ENCODE results near the gene LSP1. TPM values are rescaled to one million over a fixed set of nuclear protein-coding genes. Genes with fewer than 3 reads are reported as not detected.

Gene LSP1
- total RNA-seq, 3 donors from 2014 or later: 21.4 to 36.0 (median 23.6) TPM

- no peak for DNase-seq (ENCODE audit: low spot score in 2 of 2)
- no peak overlapping the region for H3K4me3 ChIP-seq
- intact Hi-C loops (cut with DNase I; ENCODE audit: low total_unique reads): loop anchor here (1.0 to 10.0 kb wide), 2 partner anchors 20 to 315 kb away; no protein-coding TSS in a partner anchor
These were observed 12.7 kb upstream of the LSP1 start for GRCh38 chr11:1839924-1840779.

GRCh38 chr11:1840780-1841480 is 12.0 kb upstream of the LSP1 start:
- DNase-seq (ENCODE audit: low spot score in 2 of 2): no peak
- Histone ChIP-seq H3K27ac (no peak overlapping the region), H3K4me3 (no peak overlapping the region), H3K4me1 (no peaks in the 10 kb centered on the region), H3K27me3 (no peaks in the 10 kb centered on the region), H3K9me3 (no peaks in the 10 kb centered on the region), H3K36me3 (no peaks in the 10 kb centered on the region)
- TF ChIP-seq POLR2AphosphoS5 (IDR thresholded peaks at IDR 0.05): no peak
- TF ChIP-seq, protein P1, sequence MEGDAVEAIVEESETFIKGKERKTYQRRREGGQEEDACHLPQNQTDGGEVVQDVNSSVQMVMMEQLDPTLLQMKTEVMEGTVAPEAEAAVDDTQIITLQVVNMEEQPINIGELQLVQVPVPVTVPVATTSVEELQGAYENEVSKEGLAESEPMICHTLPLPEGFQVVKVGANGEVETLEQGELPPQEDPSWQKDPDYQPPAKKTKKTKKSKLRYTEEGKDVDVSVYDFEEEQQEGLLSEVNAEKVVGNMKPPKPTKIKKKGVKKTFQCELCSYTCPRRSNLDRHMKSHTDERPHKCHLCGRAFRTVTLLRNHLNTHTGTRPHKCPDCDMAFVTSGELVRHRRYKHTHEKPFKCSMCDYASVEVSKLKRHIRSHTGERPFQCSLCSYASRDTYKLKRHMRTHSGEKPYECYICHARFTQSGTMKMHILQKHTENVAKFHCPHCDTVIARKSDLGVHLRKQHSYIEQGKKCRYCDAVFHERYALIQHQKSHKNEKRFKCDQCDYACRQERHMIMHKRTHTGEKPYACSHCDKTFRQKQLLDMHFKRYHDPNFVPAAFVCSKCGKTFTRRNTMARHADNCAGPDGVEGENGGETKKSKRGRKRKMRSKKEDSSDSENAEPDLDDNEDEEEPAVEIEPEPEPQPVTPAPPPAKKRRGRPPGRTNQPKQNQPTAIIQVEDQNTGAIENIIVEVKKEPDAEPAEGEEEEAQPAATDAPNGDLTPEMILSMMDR (IDR thresholded peaks at IDR 0.05): no peak
- TF ChIP-seq POLR2A (IDR thresholded peaks at IDR 0.05): no peak
- intact Hi-C loops (cut with DNase I; ENCODE audit: low total_unique reads): no loop called here

More at GRCh38 chr11:1839924-1840779, 12.7 kb upstream of the LSP1 start:
- H3K36me3 ChIP-seq: no peaks in the 10 kb centered on the region
- H3K4me1 ChIP-seq: no peaks in the 10 kb centered on the region
- H3K27ac ChIP-seq: no peak overlapping the region
- H3K9me3 ChIP-seq: no peaks in the 10 kb centered on the region
- no peaks in the 10 kb centered on the region for H3K27me3 ChIP-seq
- TF ChIP-seq, protein P1 (IDR thresholded peaks at IDR 0.05): no peak
- TF ChIP-seq POLR2A (IDR thresholded peaks at IDR 0.05) (no peak), POLR2AphosphoS5 (IDR thresholded peaks at IDR 0.05) (no peak)

GRCh38 chr11:1841511-1842148 is 11.3 kb upstream of the LSP1 start:
- intact Hi-C loops (cut with DNase I; ENCODE audit: low total_unique reads): no loop called here
- DNase-seq (ENCODE audit: low spot score in 2 of 2): no peak
- TF ChIP-seq POLR2A (IDR thresholded peaks at IDR 0.05): no peak
- Histone ChIP-seq H3K9me3 (no peaks in the 10 kb centered on the region), H3K27ac (no peak overlapping the region), H3K36me3 (no peaks in the 10 kb centered on the region), H3K4me1 (no peaks in the 10 kb centered on the region), H3K27me3 (no peaks in the 10 kb centered on the region), H3K4me3 (no peak overlapping the region)

- Histone ChIP-seq H3K4me3 (no peak overlapping the region), H3K27ac (no peak overlapping the region), H3K27me3 (no peaks in the 10 kb centered on the region), H3K9me3 (no peaks in the 10 kb centered on the region), H3K36me3 (no peaks in the 10 kb centered on the region), H3K4me1 (no peaks in the 10 kb centered on the region)
- no peak for DNase-seq (ENCODE audit: low spot score in 2 of 2)
- intact Hi-C loops (cut with DNase I; ENCODE audit: low total_unique reads): no loop called here
- TF ChIP-seq, protein P1 (IDR thresholded peaks at IDR 0.05): no peak
- TF ChIP-seq POLR2AphosphoS5 (IDR thresholded peaks at IDR 0.05) (no peak), POLR2A (IDR thresholded peaks at IDR 0.05) (no peak)
These were observed 10.5 kb upstream of the LSP1 start for GRCh38 chr11:1842149-1843097.

DNA sequence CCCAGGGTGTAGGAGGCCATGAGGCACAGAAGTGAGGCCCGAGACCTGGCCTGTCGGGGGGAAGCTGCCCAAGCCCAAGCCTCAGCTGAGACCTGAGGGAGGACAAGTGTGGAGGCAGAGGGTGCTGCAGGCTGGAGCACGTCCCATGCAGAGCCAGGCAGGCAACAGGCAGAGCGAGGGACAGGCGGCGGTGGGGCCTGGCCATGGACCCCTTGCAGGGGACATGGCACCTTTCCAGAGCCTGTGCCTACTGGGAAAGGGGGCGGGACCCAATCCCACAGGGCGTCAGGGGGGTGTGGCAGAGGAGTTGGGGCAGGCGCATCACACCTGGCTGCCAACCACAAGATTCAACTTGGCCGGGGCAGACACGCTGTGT is 9.8 kb upstream of the LSP1 start:
- no peaks in the 10 kb centered on the region for H3K4me1 ChIP-seq
- TF ChIP-seq POLR2AphosphoS5 (IDR thresholded peaks at IDR 0.05): no peak
- no peak for TF ChIP-seq POLR2A (IDR thresholded peaks at IDR 0.05)
- TF ChIP-seq, protein P1 (IDR thresholded peaks at IDR 0.05): no peak
- H3K27ac ChIP-seq: no peak overlapping the region
- no peak for DNase-seq (ENCODE audit: low spot score in 2 of 2)
- intact Hi-C loops (cut with DNase I; ENCODE audit: low total_unique reads): no loop called here
- no peak overlapping the region for H3K4me3 ChIP-seq
- H3K36me3 ChIP-seq: no peaks in the 10 kb centered on the region
- H3K27me3 ChIP-seq: no peaks in the 10 kb centered on the region
- H3K9me3 ChIP-seq: no peaks in the 10 kb centered on the region
